ENCODE data around the gene PGGT1B.
A peak's percentile ranks its signal among the peaks of the same experiment; 100 is the strongest.

PGGT1B gene

GRCh38 chr5:115262321-115263077, at the start of gene PGGT1B:
TSS of gene PGGT1B (minus strand) at chr5:115262877. CDS start at chr5:115262851, 26 bp downstream.
- Histone ChIP-seq H3K27ac (ENCODE audit: low read length) (peak within 1 kb of the TSS; percentile 85), H3K9me3 (ENCODE audit: control insufficient read depth in 1 of 2, low read length in 2 of 2) (no peaks in the 10 kb centered on the region), H3K4me1 (ENCODE audit: control insufficient read depth in 1 of 2, insufficient read depth in 2 of 2, low read length in 2 of 2) (peaks cover 8 to 15% of the 10 kb centered on the region in 2 donors)

GRCh38 chr5:115309751-115310370, 47.2 kb upstream of the PGGT1B start:
- no peaks in the 10 kb centered on the region for H3K9me3 ChIP-seq (ENCODE audit: control insufficient read depth in 1 of 2, low read length in 2 of 2)

More at GRCh38 chr5:115262321-115263077, at the start of gene PGGT1B:
- Histone ChIP-seq H3K27me3 (ENCODE audit: low read depth, low read length) (no peaks in the 10 kb centered on the region), H3K4me3 (ENCODE audit: low read depth in 1 of 2, low read length in 2 of 2) (peak within 1 kb of the TSS; percentile 96 to 98), H3K36me3 (ENCODE audit: control insufficient read depth in 1 of 2, insufficient read depth in 2 of 2, low read length in 2 of 2) (peaks cover 2 to 5% of the 10 kb centered on the region in 2 donors)

GRCh38 chr5:115308815-115309214, 46.1 kb upstream of the PGGT1B start:
- Histone ChIP-seq H3K27me3 (ENCODE audit: low read depth, low read length) (no peaks in the 10 kb centered on the region), H3K4me1 (ENCODE audit: control insufficient read depth in 1 of 2, insufficient read depth in 2 of 2, low read length in 2 of 2) (no peaks in the 10 kb centered on the region), H3K36me3 (ENCODE audit: control insufficient read depth in 1 of 2, insufficient read depth in 2 of 2, low read length in 2 of 2) (no peaks in the 10 kb centered on the region), H3K27ac (ENCODE audit: low read length) (no peak overlapping the region), H3K9me3 (ENCODE audit: control insufficient read depth in 1 of 2, low read length in 2 of 2) (no peaks in the 10 kb centered on the region), H3K4me3 (ENCODE audit: low read depth in 1 of 2, low read length in 2 of 2) (no peak overlapping the region)

More at GRCh38 chr5:115309751-115310370, 47.2 kb upstream of the PGGT1B start:
- H3K27me3 ChIP-seq (ENCODE audit: low read depth, low read length) = no peaks in the 10 kb centered on the region
- no peak overlapping the region for H3K27ac ChIP-seq (ENCODE audit: low read length)
- no peaks in the 10 kb centered on the region for H3K4me1 ChIP-seq (ENCODE audit: control insufficient read depth in 1 of 2, insufficient read depth in 2 of 2, low read length in 2 of 2)
- H3K4me3 ChIP-seq (ENCODE audit: low read depth in 1 of 2, low read length in 2 of 2) = no peak overlapping the region
- no peaks in the 10 kb centered on the region for H3K36me3 ChIP-seq (ENCODE audit: control insufficient read depth in 1 of 2, insufficient read depth in 2 of 2, low read length in 2 of 2)

DNA sequence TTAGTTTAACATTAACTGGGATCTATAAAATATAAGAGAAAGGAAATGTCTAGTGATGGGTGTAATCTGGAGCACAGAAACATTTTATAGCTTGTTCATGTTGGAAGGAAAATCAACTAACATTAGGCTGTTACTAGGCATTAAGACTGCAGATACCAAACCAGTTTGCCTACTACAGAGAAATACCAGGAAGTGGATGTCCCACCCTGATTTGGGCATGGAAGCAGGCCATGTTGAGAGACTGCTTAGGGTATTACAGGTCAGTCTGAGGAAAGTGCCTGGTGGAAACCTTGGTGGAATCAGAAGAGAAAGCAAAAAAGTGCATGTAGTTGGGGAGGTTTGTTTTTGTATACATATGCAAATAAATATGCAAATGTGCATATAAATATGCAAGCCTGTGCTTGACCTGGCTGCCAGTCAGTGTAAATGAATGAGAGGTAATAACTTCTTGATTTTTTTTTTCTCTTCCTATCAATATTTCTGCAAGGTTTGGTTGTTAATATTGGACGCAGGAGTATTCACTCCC, 43.4 kb upstream of the PGGT1B start:
- H3K27me3 ChIP-seq (ENCODE audit: low read depth, low read length) = no peaks in the 10 kb centered on the region
- H3K27ac ChIP-seq (ENCODE audit: low read length) = no peak overlapping the region
- no peaks in the 10 kb centered on the region for H3K36me3 ChIP-seq (ENCODE audit: control insufficient read depth in 1 of 2, insufficient read depth in 2 of 2, low read length in 2 of 2)

DNA sequence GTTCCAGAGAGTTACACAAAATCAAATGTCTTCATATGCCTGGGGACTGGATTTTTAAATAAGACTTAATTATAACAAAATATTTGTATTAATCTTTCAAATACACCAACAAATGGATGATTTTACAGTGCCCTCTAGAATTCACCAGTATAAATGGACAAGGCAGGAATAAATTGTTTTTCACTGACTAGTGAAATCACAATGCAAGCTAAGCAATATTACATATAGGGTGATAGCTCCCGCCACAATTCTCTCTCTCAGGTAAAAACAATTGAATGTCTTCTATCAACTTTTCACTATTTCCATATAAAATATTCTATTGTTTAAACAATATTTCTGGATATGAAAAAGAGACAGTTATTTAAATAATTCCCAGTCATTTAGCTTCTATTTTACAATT, 41.8 kb upstream of the PGGT1B start:
- no peaks in the 10 kb centered on the region for H3K27me3 ChIP-seq (ENCODE audit: low read depth, low read length)
- H3K9me3 ChIP-seq (ENCODE audit: control insufficient read depth in 1 of 2, low read length in 2 of 2) = no peaks in the 10 kb centered on the region
- no peak overlapping the region for H3K4me3 ChIP-seq (ENCODE audit: low read depth in 1 of 2, low read length in 2 of 2)
- no peak overlapping the region for H3K27ac ChIP-seq (ENCODE audit: low read length)
- no peaks in the 10 kb centered on the region for H3K4me1 ChIP-seq (ENCODE audit: control insufficient read depth in 1 of 2, insufficient read depth in 2 of 2, low read length in 2 of 2)
- H3K36me3 ChIP-seq (ENCODE audit: control insufficient read depth in 1 of 2, insufficient read depth in 2 of 2, low read length in 2 of 2) = no peaks in the 10 kb centered on the region

More for the DNA sequence above, 43.4 kb upstream of the PGGT1B start:
- Histone ChIP-seq H3K9me3 (ENCODE audit: control insufficient read depth in 1 of 2, low read length in 2 of 2) (no peaks in the 10 kb centered on the region), H3K4me1 (ENCODE audit: control insufficient read depth in 1 of 2, insufficient read depth in 2 of 2, low read length in 2 of 2) (no peaks in the 10 kb centered on the region), H3K4me3 (ENCODE audit: low read depth in 1 of 2, low read length in 2 of 2) (no peak overlapping the region)

- H3K4me3 ChIP-seq (ENCODE audit: low read depth in 1 of 2, low read length in 2 of 2) = no peak overlapping the region
- H3K9me3 ChIP-seq (ENCODE audit: control insufficient read depth in 1 of 2, low read length in 2 of 2) = no peaks in the 10 kb centered on the region
- H3K4me1 ChIP-seq (ENCODE audit: control insufficient read depth in 1 of 2, insufficient read depth in 2 of 2, low read length in 2 of 2) = no peaks in the 10 kb centered on the region
- H3K27me3 ChIP-seq (ENCODE audit: low read depth, low read length) = no peaks in the 10 kb centered on the region
- H3K36me3 ChIP-seq (ENCODE audit: control insufficient read depth in 1 of 2, insufficient read depth in 2 of 2, low read length in 2 of 2) = no peaks in the 10 kb centered on the region
- H3K27ac ChIP-seq (ENCODE audit: low read length) = no peak overlapping the region
Observed at GRCh38 chr5:115298811-115299210, 36.1 kb upstream of the PGGT1B start.

- no peaks in the 10 kb centered on the region for H3K4me1 ChIP-seq (ENCODE audit: control insufficient read depth in 1 of 2, insufficient read depth in 2 of 2, low read length in 2 of 2)
- no peaks in the 10 kb centered on the region for H3K27me3 ChIP-seq (ENCODE audit: low read depth, low read length)
- no peaks in the 10 kb centered on the region for H3K36me3 ChIP-seq (ENCODE audit: control insufficient read depth in 1 of 2, insufficient read depth in 2 of 2, low read length in 2 of 2)
- H3K27ac ChIP-seq (ENCODE audit: low read length) = no peak overlapping the region
- no peak overlapping the region for H3K4me3 ChIP-seq (ENCODE audit: low read depth in 1 of 2, low read length in 2 of 2)
- peaks cover 0 to 6% of the 10 kb centered on the region in 2 donors for H3K9me3 ChIP-seq (ENCODE audit: control insufficient read depth in 1 of 2, low read length in 2 of 2)
Observed at GRCh38 chr5:115297031-115297430, 34.4 kb upstream of the PGGT1B start.

- Histone ChIP-seq H3K27ac (ENCODE audit: low read length) (no peak within 1 kb of the TSS), H3K9me3 (ENCODE audit: control insufficient read depth in 1 of 2, low read length in 2 of 2) (peaks cover 0 to 6% of the 10 kb centered on the region in 2 donors), H3K36me3 (ENCODE audit: control insufficient read depth in 1 of 2, insufficient read depth in 2 of 2, low read length in 2 of 2) (no peaks in the 10 kb centered on the region), H3K4me1 (ENCODE audit: control insufficient read depth in 1 of 2, insufficient read depth in 2 of 2, low read length in 2 of 2) (no peaks in the 10 kb centered on the region), H3K27me3 (ENCODE audit: low read depth, low read length) (no peaks in the 10 kb centered on the region), H3K4me3 (ENCODE audit: low read depth in 1 of 2, low read length in 2 of 2) (peak within 1 kb of the TSS; percentile 89 to 91)
Observed at GRCh38 chr5:115296124-115297022, 33.7 kb upstream of the PGGT1B start, which contains the start of gene CCDC112. TSS of gene CCDC112 (minus strand) at chr5:115296654. CDS start at chr5:115296543, 111 bp downstream.

DNA sequence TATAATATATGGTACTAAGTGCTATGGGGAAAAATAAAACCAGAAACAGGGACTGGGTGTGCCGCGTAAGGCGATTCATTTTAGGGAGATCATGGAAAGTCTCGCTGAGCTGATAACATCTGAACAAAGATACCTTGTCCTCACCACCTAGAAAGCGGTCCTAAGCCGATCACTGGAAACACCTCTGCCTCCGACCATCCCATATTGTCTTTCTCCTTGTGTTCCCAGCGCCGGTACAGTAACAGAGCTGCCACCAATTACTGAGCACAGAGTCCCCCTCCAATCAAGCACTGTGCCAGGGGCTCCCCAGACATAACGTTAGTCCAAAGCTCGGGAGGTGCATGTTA, 33.1 kb upstream of the PGGT1B start:
- Histone ChIP-seq H3K4me1 (ENCODE audit: control insufficient read depth in 1 of 2, insufficient read depth in 2 of 2, low read length in 2 of 2) (no peaks in the 10 kb centered on the region), H3K27ac (ENCODE audit: low read length) (no peak overlapping the region), H3K36me3 (ENCODE audit: control insufficient read depth in 1 of 2, insufficient read depth in 2 of 2, low read length in 2 of 2) (no peaks in the 10 kb centered on the region), H3K4me3 (ENCODE audit: low read depth in 1 of 2, low read length in 2 of 2) (peak overlapping the region; percentile 89 to 91), H3K27me3 (ENCODE audit: low read depth, low read length) (no peaks in the 10 kb centered on the region), H3K9me3 (ENCODE audit: control insufficient read depth in 1 of 2, low read length in 2 of 2) (peaks cover 0 to 6% of the 10 kb centered on the region in 2 donors)

DNA sequence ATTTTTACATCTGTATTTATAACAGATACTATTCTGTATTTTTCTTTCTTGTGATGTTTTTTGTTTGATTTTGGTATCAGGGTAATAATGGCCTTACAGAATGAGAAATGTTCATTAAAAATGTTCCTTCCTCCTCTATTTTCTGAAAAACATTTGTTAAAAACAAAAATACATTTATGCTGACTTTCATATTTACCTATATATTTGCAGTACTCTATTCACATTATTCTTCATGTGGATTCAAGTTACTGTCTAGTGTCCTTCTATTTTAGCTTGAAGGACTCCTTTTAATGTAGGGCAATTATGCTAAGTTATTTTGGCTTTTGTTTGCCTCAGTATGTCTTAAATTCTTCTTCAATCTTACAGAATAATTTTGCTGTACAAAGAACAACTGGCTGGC, 28.7 kb upstream of the PGGT1B start:
- Histone ChIP-seq H3K4me1 (ENCODE audit: control insufficient read depth in 1 of 2, insufficient read depth in 2 of 2, low read length in 2 of 2) (no peaks in the 10 kb centered on the region), H3K27ac (ENCODE audit: low read length) (no peak overlapping the region), H3K27me3 (ENCODE audit: low read depth, low read length) (no peaks in the 10 kb centered on the region), H3K4me3 (ENCODE audit: low read depth in 1 of 2, low read length in 2 of 2) (no peak overlapping the region), H3K36me3 (ENCODE audit: control insufficient read depth in 1 of 2, insufficient read depth in 2 of 2, low read length in 2 of 2) (no peaks in the 10 kb centered on the region), H3K9me3 (ENCODE audit: control insufficient read depth in 1 of 2, low read length in 2 of 2) (peaks cover 0 to 6% of the 10 kb centered on the region in 2 donors)

- Histone ChIP-seq H3K4me3 (ENCODE audit: low read depth in 1 of 2, low read length in 2 of 2) (no peak overlapping the region), H3K36me3 (ENCODE audit: control insufficient read depth in 1 of 2, insufficient read depth in 2 of 2, low read length in 2 of 2) (no peaks in the 10 kb centered on the region), H3K27ac (ENCODE audit: low read length) (no peak overlapping the region), H3K27me3 (ENCODE audit: low read depth, low read length) (no peaks in the 10 kb centered on the region), H3K4me1 (ENCODE audit: control insufficient read depth in 1 of 2, insufficient read depth in 2 of 2, low read length in 2 of 2) (no peaks in the 10 kb centered on the region), H3K9me3 (ENCODE audit: control insufficient read depth in 1 of 2, low read length in 2 of 2) (peaks cover 0 to 6% of the 10 kb centered on the region in 2 donors)
Observed at GRCh38 chr5:115289104-115289503, 26.4 kb upstream of the PGGT1B start.

Measured in muscle layer of duodenum (tissue), 2 donors.